Measurements from ENCODE around the gene PTGER1. TPM values are rescaled to one million over a fixed set of nuclear protein-coding genes. Genes with fewer than 3 reads are reported as not detected.

Gene PTGER1, protein sequence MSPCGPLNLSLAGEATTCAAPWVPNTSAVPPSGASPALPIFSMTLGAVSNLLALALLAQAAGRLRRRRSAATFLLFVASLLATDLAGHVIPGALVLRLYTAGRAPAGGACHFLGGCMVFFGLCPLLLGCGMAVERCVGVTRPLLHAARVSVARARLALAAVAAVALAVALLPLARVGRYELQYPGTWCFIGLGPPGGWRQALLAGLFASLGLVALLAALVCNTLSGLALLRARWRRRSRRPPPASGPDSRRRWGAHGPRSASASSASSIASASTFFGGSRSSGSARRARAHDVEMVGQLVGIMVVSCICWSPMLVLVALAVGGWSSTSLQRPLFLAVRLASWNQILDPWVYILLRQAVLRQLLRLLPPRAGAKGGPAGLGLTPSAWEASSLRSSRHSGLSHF
- 0.27 and 0.28 TPM in 2 replicates for total RNA-seq

DNA sequence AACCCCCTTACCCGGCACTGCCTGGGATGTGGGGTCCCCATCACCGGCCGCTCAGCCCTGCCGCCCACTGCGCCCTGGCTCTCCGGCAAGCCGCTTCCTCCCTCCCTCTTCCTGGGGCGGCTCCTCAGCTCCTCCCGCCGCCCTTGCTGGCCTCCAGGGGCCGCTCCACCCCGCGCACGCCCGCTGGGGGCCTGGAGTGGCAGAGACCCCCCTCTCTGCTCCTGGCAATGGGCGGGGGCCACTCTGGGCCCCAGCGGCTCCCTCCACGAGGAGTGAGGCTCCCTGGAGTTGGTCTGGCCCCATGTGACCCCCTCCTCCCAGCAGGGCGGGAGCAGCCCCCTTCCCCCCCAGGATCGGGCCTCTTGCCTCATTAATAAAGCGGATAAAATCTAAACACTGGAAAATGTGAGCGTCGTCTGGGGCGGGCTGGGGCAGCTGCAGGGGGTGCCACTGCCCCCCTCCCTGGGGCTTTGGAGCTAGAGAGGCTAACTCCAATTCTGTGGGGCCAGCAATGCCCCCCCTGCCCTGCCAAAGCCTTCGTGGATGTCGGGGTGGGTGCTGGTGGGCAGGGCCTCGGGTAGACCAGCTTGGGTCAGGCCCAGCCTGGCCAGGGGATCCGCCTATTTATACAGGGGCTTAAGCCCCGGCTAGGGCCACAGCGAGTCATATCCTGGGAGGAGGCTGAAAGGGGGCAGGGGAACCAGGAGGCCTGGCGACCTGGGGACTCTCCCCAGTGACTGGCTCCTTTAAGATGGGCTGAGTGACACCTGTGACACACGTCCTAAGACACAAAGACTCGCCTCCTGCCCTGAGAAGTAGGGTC is at the start of gene PTGER1:
Gene PTGER1 (minus strand): TSS at position 104 of the 823 bp plus-strand sequence. CDS start 1,034 bp downstream, outside the sequence.

DNA sequence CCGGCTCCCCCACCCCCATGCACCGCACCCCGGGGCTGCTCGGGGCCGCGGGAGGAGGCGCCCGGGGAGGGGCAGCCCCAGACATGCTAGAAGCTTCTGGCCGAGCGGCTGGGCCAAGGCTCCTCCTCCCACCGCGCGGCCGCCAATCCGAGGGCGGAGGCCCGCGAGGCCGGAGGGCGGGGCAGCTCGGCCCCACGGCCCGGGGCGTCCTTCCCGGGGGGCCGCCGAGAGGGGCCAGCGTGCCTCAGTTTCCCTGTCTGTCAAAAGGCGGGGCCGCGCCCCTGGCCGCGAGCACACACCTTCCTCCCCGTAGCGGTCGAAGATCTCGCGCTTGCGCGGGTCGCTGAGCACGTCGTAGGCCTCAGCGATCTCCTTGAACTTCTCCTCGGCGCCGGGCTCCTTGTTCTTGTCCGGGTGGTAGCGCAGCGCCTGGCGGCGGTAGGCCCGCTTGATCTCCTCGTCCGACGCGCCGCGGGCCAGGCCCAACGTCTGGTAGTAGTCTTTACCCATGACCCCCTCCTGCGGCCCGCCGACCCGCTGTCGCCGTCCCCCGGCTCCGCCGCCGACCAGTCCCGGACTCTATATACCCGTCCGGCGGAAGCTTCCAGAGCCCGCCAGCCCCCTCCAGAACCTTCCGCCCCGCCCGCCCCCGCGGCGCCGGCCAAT is 42.8 kb upstream of the PTGER1 start, which contains the start of gene DNAJB1:
Gene DNAJB1 (minus strand): TSS at position 558 of the 666 bp plus-strand sequence. CDS start 48 bp downstream, at position 510.

DNA sequence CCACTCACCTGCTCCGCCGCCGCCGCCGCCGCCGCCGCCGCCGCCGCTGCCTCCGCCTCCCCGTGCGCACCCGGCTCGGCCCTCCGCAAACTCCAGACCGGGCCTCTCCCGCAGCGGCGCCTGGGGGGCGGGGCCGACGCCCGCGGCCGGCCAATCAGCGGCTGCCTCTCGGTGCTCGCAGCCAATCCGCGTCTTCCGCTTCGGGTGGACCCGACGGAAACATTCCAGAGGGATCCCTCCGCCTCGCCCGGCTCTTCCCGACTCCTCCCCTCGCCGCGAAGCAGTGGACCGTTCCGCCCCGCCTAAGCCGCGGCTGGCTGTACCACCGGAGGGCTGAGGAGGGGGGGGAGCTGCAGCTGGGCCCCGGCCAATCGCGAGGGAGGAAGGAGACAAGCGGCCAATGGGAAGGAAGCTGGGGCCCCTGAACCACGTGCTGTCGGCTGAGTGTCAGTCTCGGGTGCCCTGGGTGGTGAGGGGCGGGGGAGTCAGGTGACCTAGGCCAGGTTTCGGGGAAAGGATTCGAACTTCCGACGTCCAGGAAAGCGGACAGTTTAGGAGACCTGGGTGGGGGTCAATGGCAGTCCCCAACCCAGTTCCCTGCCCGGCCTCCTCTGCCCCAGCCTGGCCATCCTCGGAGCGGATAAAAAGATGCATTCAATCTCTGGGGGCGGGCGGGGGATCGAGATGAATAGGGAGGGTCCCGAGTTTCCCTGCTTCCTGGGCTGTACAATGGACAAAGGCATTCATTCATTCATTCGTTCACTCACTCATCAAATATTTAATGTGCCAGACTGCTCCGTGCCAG is 21.1 kb upstream of the PTGER1 start, which contains the start of gene GIPC1:
Gene GIPC1 (minus strand): TSS at position 99 of the 805 bp plus-strand sequence. CDS start 13,151 bp downstream, outside the sequence.

DNA sequence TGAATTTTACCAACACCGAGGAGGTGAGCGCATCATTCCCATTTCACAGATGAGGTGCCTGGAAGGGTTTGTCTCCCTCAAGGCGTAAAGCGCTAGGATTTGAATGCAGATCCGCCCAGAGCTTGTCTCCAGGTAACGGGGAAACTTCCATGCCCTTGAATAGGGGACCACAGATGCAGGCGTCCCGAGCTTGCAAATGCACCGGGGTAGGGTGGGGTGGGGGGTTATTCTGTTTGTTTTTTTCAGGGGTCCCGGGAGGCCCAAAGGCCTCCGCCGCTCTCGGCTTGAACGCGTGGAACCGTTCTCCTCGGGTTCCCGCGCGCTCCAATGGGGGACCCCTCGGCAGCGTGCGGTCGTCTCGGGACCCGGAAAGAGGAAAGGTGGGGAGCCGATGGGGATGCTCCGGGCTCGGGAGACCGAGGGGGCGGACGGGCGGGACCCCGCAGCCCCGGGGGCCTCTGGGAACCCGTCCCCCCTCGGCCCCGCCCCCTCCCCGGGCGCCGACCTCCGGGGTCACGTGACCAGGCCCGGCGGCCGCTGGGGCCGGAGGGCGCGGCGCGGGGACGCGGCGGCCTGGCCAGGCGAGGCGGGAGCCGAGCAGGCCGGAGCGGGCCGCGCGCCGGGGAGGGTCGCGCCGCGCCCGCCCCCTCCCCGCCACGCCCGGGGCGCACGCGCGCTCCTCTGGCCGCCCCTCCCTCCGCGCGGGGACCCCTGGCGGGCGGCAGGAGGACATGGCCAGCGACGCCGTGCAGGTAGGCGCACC is 42.2 kb downstream of the PTGER1 start, which contains the start of gene PKN1:
Gene PKN1 (plus strand): TSS at position 516 of the 763 bp plus-strand sequence. CDS start 216 bp downstream, at position 732.

Other genes with a start within 250 kb of the PTGER1 start
- gene ADGRE5, start 93.9 kb downstream of the PTGER1 start, total RNA-seq = 5.4 and 10.5 TPM in 2 replicates
- gene DDX39A, start 56.0 kb downstream of the PTGER1 start, total RNA-seq = 50.0 and 86.0 TPM in 2 replicates
- 263 and 295 TPM in 2 replicates for gene PKN1, start 42.0 kb downstream of the PTGER1 start, total RNA-seq
- gene GIPC1, start 20.8 kb upstream of the PTGER1 start, total RNA-seq = 134 and 147 TPM in 2 replicates
- gene DNAJB1, start 43.0 kb upstream of the PTGER1 start, total RNA-seq = 36.8 and 45.4 TPM in 2 replicates
- gene TECR, start 54.2 kb upstream of the PTGER1 start, total RNA-seq = 19.5 and 21.3 TPM in 2 replicates
- 283 and 352 TPM in 2 replicates for gene NDUFB7, start 96.7 kb upstream of the PTGER1 start, total RNA-seq
- gene CLEC17A, start 107.7 kb upstream of the PTGER1 start, total RNA-seq = not detected in 2 replicates
- not detected in 2 replicates for gene ADGRE3, start 199.5 kb upstream of the PTGER1 start, total RNA-seq
- gene ZNF333, start 214.7 kb upstream of the PTGER1 start, total RNA-seq = 11.2 and 17.7 TPM in 2 replicates

All from endothelial cell of coronary artery (primary cell).